LNCAP (cell line): ENCODE measurements around the gene ODAD2.

Experiments
- CTCF ChIP-seq: fragments of 450-650 bp; IDR thresholded peaks from 2 replicates; pipeline ENCODE4 v1.5.1; 2017; ENCODE audit warnings: mild to moderate bottlenecking

The ODAD2 gene

GRCh38 chr10:27774831-27775230 is 224.0 kb downstream of the ODAD2 start:
- TF ChIP-seq CTCF = no peak

GRCh38 chr10:27771231-27771630 is 227.6 kb downstream of the ODAD2 start:
- TF ChIP-seq CTCF = no peak

- TF ChIP-seq CTCF = no peak
Measured at GRCh38 chr10:27770181-27770580, 228.7 kb downstream of the ODAD2 start.
